SK-N-SH treated with all-trans-retinoic acid at 6 μM for 48 hours (cell line): Measurements from ENCODE around the gene OLFML2B.

ENCODE experiments used
- ARNTL ChIP-seq: fragments of 450-650 bp; formaldehyde crosslinking; IDR thresholded peaks from 2 replicates; pipeline ENCODE4 v1.5.0; 2020; ENCODE audit warnings: low read depth, mild to moderate bottlenecking, moderate library complexity, borderline replicate concordance
- BACH2 ChIP-seq: fragments of 250-450 bp; sonication (Bioruptor Pico); IDR thresholded peaks from 2 replicates; pipeline ENCODE4 v1.9.0; 2021; ENCODE audit warnings: mild to moderate bottlenecking, borderline replicate concordance
- CSRNP3 ChIP-seq: fragments of 250-450 bp; sonication (Bioruptor Pico); IDR thresholded peaks from 2 replicates; pipeline ENCODE4 v1.5.1; 2021; ENCODE audit warnings: mild to moderate bottlenecking, moderate library complexity
- GLIS3 ChIP-seq: fragments of 250-450 bp; sonication (Bioruptor Pico); IDR thresholded peaks from 2 replicates; pipeline ENCODE4 v1.5.0; 2020; ENCODE audit warnings: mild to moderate bottlenecking, moderate library complexity
- OSR1 ChIP-seq: fragments of 250-450 bp; sonication (Bioruptor Pico); IDR thresholded peaks from 2 replicates; pipeline ENCODE4 v1.8.0; 2022; ENCODE audit warnings: moderate library complexity, mild to moderate bottlenecking, inconsistent platforms
- RARB ChIP-seq: fragments of 250-450 bp; sonication (Bioruptor Pico); IDR thresholded peaks from 2 replicates; pipeline ENCODE4 v1.8.0; 2021; ENCODE audit warnings: mild to moderate bottlenecking, moderate library complexity
- SNAI2 ChIP-seq: fragments of 250-450 bp; sonication (Bioruptor Pico); IDR thresholded peaks from 2 replicates; pipeline ENCODE4 v1.5.0; 2020; ENCODE audit warnings: mild to moderate bottlenecking, moderate library complexity
- TCF4 ChIP-seq: fragments of 250-450 bp; sonication (Bioruptor Pico); IDR thresholded peaks from 2 replicates; pipeline ENCODE4 v1.8.0; 2021; ENCODE audit warnings: mild to moderate bottlenecking, moderate library complexity, borderline replicate concordance
- TOX ChIP-seq: fragments of 250-450 bp; sonication (Bioruptor Pico); IDR thresholded peaks from 2 replicates; pipeline ENCODE4 v1.8.0; 2021; ENCODE audit warnings: mild to moderate bottlenecking, moderate library complexity, borderline replicate concordance
- ZC3H10 ChIP-seq: fragments of 250-450 bp; sonication (Bioruptor Pico); IDR thresholded peaks from 2 replicates; pipeline ENCODE4 v1.5.1; 2021; ENCODE audit warnings: mild to moderate bottlenecking, moderate library complexity
- ZFP3 ChIP-seq: fragments of 250-450 bp; sonication (Bioruptor Pico); IDR thresholded peaks from 2 replicates; pipeline ENCODE4 v1.5.0; 2020; ENCODE audit warnings: mild to moderate bottlenecking, moderate library complexity
- ZFP30 ChIP-seq: fragments of 450-650 bp; formaldehyde crosslinking; IDR thresholded peaks from 2 replicates; pipeline ENCODE4 v1.5.0; 2022; ENCODE audit warnings: mild to moderate bottlenecking, moderate library complexity
- ZNF565 ChIP-seq: fragments of 450-650 bp; formaldehyde crosslinking; conservative IDR thresholded peaks from 2 replicates; pipeline ENCODE4 v1.5.0; 2020; ENCODE audit warnings: low read depth, mild to moderate bottlenecking, moderate library complexity
- TF ChIP-seq, protein P1 (sequence below): fragments of 250-450 bp; sonication (Bioruptor Pico); IDR thresholded peaks from 2 replicates; pipeline ENCODE4 v1.8.0; 2020; ENCODE audit warnings: mild to moderate bottlenecking, moderate library complexity, borderline replicate concordance

DNA sequence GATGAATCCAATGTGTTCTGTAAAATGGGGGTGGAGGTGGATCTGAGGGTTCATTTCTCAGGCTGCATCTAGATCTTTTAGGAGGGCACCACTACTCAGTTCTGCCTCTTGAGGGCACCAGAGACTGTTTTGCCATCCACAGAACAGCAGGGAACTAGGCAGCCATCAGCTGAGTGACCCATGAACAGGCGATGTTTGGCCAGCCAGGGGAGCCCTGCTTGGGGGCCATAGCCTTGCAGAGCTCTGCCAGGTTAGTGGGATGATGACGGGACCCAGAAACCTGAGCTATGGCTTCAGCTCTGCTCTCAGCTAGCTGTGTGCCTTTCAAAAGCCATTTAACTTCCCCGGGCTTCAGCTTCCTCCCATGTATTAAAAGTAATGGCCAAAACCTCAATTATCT, 32.4 kb upstream of the OLFML2B start:
- TF ChIP-seq, protein P1, sequence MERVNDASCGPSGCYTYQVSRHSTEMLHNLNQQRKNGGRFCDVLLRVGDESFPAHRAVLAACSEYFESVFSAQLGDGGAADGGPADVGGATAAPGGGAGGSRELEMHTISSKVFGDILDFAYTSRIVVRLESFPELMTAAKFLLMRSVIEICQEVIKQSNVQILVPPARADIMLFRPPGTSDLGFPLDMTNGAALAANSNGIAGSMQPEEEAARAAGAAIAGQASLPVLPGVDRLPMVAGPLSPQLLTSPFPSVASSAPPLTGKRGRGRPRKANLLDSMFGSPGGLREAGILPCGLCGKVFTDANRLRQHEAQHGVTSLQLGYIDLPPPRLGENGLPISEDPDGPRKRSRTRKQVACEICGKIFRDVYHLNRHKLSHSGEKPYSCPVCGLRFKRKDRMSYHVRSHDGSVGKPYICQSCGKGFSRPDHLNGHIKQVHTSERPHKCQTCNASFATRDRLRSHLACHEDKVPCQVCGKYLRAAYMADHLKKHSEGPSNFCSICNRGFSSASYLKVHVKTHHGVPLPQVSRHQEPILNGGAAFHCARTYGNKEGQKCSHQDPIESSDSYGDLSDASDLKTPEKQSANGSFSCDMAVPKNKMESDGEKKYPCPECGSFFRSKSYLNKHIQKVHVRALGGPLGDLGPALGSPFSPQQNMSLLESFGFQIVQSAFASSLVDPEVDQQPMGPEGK (CRISPR knock-in tag), result no peak
- TF ChIP-seq BACH2 (CRISPR knock-in tag) (no peak), TCF4 (CRISPR knock-in tag) (no peak), TOX (CRISPR knock-in tag) (no peak), SNAI2 (no peak), ZFP3 (no peak), ZFP30 (no peak), ZNF565 (CRISPR knock-in tag) (no peak), ZC3H10 (CRISPR knock-in tag) (no peak), ARNTL (no peak), GLIS3 (CRISPR knock-in tag) (no peak), OSR1 (CRISPR knock-in tag) (no peak), CSRNP3 (CRISPR knock-in tag) (no peak), RARB (CRISPR knock-in tag) (no peak)
